ENCODE results near the gene PTGER2. TPM values are rescaled to one million over a fixed set of nuclear protein-coding genes. Genes with fewer than 3 reads are reported as not detected.

The PTGER2 gene
- total and polyA plus RNA-seq, 12 donors: 0.18 to 2.9 (median 1.3) TPM; not detected in 1

DNA sequence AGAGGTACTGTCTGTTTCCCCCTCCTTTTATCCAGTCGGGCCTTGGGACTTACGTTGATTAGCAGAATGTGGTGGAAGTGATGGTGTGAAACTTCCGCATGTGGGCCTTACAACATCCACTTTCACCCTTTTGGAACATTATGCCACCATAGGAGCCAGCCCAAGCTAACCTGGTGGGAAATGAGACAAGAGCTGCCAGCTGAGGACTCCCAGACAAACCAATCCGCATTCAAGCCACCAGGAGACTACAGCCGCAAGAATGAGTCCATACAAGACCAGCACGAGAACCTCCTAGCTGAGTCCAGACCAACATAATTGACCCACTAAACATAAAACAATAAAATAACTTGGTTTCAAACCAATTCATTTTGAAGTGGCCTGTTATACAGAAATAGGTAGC is 9.1 kb upstream of the PTGER2 start:
- Histone ChIP-seq H3K9me3 (replicated peaks in 1 of 3) (no peaks in the 10 kb centered on the region), H3K27ac (no peak overlapping the region), H3K4me1 (replicated peaks in 1 of 2) (no peaks in the 10 kb centered on the region), H3K27me3 (no peaks in the 10 kb centered on the region), H3K36me3 (replicated peaks in 1 of 2) (no peaks in the 10 kb centered on the region), H3K4me3 (no peak overlapping the region)
- intact Hi-C loops (cut with DNase I): loop anchor here in 1 of 2 donors (5.0 kb wide), 1 partner anchor 167 kb away; no protein-coding TSS in a partner anchor
- TF ChIP-seq, protein P1, sequence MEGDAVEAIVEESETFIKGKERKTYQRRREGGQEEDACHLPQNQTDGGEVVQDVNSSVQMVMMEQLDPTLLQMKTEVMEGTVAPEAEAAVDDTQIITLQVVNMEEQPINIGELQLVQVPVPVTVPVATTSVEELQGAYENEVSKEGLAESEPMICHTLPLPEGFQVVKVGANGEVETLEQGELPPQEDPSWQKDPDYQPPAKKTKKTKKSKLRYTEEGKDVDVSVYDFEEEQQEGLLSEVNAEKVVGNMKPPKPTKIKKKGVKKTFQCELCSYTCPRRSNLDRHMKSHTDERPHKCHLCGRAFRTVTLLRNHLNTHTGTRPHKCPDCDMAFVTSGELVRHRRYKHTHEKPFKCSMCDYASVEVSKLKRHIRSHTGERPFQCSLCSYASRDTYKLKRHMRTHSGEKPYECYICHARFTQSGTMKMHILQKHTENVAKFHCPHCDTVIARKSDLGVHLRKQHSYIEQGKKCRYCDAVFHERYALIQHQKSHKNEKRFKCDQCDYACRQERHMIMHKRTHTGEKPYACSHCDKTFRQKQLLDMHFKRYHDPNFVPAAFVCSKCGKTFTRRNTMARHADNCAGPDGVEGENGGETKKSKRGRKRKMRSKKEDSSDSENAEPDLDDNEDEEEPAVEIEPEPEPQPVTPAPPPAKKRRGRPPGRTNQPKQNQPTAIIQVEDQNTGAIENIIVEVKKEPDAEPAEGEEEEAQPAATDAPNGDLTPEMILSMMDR (IDR thresholded peaks at IDR 0.05): no peak
- no peak for TF ChIP-seq POLR2A (IDR thresholded peaks at IDR 0.05)
- WGBS, 4 donors: 91 to 98% (median 93%) methylated on average over 6 of the region's 6 CpGs
- DNase-seq: no peak

DNA sequence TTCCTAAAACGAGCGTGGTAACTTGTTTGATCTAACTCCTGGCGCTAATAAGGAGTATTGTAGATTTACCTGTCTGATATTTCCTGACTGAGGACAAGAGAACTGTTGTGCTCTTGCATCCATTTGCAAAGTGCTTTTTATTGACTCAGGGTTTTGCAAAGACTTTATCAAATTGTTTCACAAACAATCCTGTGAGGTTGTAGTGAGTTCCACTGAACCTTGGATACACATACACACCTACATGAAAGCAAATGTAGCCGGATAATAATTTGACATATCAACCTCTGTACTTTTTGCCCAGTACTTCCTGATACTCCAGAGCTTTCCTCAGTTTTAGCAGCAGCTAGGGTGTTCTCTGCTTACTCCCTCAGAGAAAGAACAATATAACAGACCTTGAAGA is 6.7 kb upstream of the PTGER2 start:
- DNase-seq: no peak
- no peaks in the 10 kb centered on the region for H3K9me3 ChIP-seq (replicated peaks in 1 of 3)
- WGBS, 4 donors: 78 to 90% (median 87%) methylated on average over 4 of the region's 4 CpGs
- H3K27ac ChIP-seq: no peak overlapping the region
- no peak for TF ChIP-seq POLR2A (IDR thresholded peaks at IDR 0.05)
- TF ChIP-seq, protein P1 (IDR thresholded peaks at IDR 0.05): no peak
- H3K27me3 ChIP-seq: no peaks in the 10 kb centered on the region
- intact Hi-C loops (cut with DNase I): loop anchor here in 1 of 2 donors (5.0 kb wide), 1 partner anchor 165 kb away; no protein-coding TSS in a partner anchor
- no peaks in the 10 kb centered on the region for H3K36me3 ChIP-seq (replicated peaks in 1 of 2)
- H3K4me1 ChIP-seq (replicated peaks in 1 of 2): peaks cover 0 to 2% of the 10 kb centered on the region in 2 donors
- H3K4me3 ChIP-seq: no peak overlapping the region

DNA sequence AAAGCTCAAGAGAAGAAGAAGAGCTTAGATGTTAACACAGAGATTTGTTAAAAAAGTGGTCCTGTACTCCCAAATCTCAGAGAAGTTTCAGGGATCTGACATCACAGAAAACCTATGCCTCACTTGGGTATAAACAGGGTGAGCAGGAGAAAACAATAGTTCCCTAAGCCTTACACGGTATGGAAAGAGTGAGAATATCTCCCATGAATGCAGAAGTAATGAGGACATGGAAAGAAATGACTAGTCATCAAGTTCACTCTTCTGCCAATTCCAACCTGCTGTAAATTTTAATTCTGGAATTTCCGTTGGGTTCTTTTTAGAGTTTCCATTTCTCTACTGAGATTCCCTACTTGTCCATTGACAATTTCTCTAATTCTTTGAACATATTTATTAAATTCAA is 6.2 kb upstream of the PTGER2 start:
- intact Hi-C loops (cut with DNase I): loop anchor here in 1 of 2 donors (5.0 kb wide), 1 partner anchor 164 kb away; no protein-coding TSS in a partner anchor
- TF ChIP-seq POLR2A (IDR thresholded peaks at IDR 0.05): no peak
- TF ChIP-seq, protein P1 (IDR thresholded peaks at IDR 0.05): no peak

DNA sequence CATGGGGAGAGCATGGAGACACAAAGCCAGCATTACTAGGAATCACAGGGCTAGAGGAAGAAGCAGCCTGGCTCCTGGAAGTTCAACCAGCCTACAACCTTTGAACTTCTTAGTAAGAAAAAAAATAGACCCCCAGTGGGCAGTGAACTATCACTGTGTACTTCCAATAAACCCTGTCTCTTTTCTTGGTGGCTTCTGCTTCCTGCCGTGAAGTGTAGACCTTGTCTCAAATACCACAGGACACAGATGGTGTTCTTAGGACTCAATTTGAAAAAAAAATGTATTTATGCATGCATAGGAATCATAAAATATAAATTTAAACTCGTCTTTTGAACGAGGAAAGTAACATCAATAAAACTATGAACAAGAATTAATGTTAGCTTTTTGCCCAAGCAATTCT is 3.6 kb upstream of the PTGER2 start:
- peaks cover 8% of the 10 kb centered on the region for H3K27me3 ChIP-seq
- 71 to 81% (median 77%) methylated on average over 3 of the region's 3 CpGs for WGBS, 4 donors
- H3K4me3 ChIP-seq: no peak overlapping the region
- TF ChIP-seq, protein P1 (IDR thresholded peaks at IDR 0.05): no peak
- no peak for TF ChIP-seq POLR2A (IDR thresholded peaks at IDR 0.05)
- H3K9me3 ChIP-seq (replicated peaks in 1 of 3): no peaks in the 10 kb centered on the region
- DNase-seq: no peak
- H3K4me1 ChIP-seq (replicated peaks in 1 of 2): peaks cover 0 to 26% of the 10 kb centered on the region in 2 donors
- H3K27ac ChIP-seq: no peak overlapping the region
- intact Hi-C loops (cut with DNase I): no loop called here
- H3K36me3 ChIP-seq (replicated peaks in 1 of 2): no peaks in the 10 kb centered on the region

More for the DNA sequence above, 6.2 kb upstream of the PTGER2 start:
- H3K9me3 ChIP-seq (replicated peaks in 1 of 3): no peaks in the 10 kb centered on the region
- H3K36me3 ChIP-seq (replicated peaks in 1 of 2): no peaks in the 10 kb centered on the region
- peaks cover 0 to 5% of the 10 kb centered on the region in 2 donors for H3K4me1 ChIP-seq (replicated peaks in 1 of 2)
- no peaks in the 10 kb centered on the region for H3K27me3 ChIP-seq
- no peak for DNase-seq
- H3K4me3 ChIP-seq: no peak overlapping the region
- H3K27ac ChIP-seq: no peak overlapping the region
- WGBS, 4 donors: 60 to 72% (median 68%) methylated on average over 2 of the region's 2 CpGs

Data from adrenal gland (tissue), 12 donors.